Fibroblast of mammary gland (primary cell): ENCODE measurements around the gene BLNK.

Experiments
- DNase-seq: peaks from one replicate; pipeline ENCODE4 v3.0.0-alpha.2; 2010; ENCODE audit warnings: low read depth
- H3K4me3 ChIP-seq: 2 replicates; pipeline ENCODE4 v1.5.1; 2011; ENCODE audit warnings: low read depth, mild to moderate bottlenecking, low read length, moderate library complexity; ENCODE audit not compliant: control insufficient read depth
- CTCF ChIP-seq: conservative IDR thresholded peaks from 2 replicates; pipeline ENCODE4 v1.5.1; 2011; ENCODE audit warnings: low read depth, low read length, inconsistent platforms; ENCODE audit not compliant: control insufficient read depth, insufficient read depth

Gene BLNK

DNA sequence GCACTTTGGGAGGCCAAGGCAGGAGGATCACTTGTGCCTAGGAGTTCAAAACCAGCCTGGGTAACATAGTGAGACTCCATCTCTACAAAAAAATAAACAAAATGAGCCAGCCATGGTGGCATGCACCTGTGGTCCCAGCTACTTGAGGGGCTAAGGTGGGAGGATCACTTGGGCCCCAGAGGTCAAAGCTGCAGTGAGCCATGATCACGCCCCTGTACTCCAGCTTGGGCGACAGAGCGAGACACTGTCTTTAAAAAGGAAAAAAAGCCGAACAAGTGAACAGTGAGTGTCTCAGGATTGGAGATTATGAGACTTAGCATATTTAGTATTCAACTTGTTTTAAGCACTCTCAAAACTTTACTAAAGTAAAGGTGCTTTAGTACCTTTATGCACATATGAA is 28.1 kb downstream of the BLNK start:
- TF ChIP-seq CTCF, result no peak
- DNase-seq, result no peak
- no peak overlapping the region for H3K4me3 ChIP-seq

DNA sequence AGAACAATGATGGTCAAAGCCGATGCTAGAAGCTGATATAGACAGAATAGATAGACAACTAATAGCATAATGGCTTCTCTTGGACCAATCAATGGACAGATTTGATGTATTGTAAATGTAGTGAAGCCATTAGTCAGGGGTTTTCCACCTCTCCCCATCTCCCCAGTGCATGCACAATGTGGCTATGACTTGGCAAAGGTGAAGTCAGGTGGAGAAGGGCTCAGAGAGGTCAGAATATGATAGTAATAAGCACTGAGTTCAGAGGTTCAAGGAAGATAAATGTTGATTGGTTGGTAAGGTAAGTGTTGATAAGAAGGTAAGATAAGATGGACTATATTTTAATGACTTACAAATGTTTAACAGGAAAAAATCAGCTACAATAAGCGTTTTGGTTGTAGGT is 28.5 kb downstream of the BLNK start:
- no peak for DNase-seq
- no peak for TF ChIP-seq CTCF
- H3K4me3 ChIP-seq, result no peak overlapping the region

- no peak for DNase-seq
- no peak for TF ChIP-seq CTCF
- H3K4me3 ChIP-seq, result no peak overlapping the region
Measured at GRCh38 chr10:96238646-96239623, 32.4 kb downstream of the BLNK start.

- DNase-seq, result no peak
Measured at GRCh38 chr10:96236876-96237275, 34.5 kb downstream of the BLNK start.

DNA sequence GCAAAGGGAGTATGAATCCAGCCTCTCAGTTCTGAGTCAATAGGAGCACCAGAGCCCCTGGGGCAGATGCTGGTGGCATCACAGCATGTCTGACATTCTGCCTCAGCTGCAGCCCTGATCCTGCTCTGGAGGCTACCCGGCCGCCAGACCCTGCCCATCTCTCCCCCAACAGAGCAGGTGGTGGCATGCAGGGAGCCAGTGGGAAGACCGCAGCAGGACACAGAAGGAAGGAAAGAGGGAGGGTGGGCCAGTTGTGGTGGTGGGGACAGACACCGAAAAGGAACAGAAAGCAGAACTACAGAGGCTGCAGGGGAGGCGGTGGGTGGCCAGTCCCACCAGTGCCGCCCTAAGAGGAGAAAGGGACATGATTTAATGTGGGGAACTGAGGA is 35.3 kb downstream of the BLNK start:
- TF ChIP-seq CTCF, result no peak
- no peak overlapping the region for H3K4me3 ChIP-seq
- DNase-seq, result no peak

More at GRCh38 chr10:96236876-96237275, 34.5 kb downstream of the BLNK start:
- H3K4me3 ChIP-seq, result no peak overlapping the region
- TF ChIP-seq CTCF, result no peak

GRCh38 chr10:96235326-96236089 is 35.9 kb downstream of the BLNK start:
- TF ChIP-seq CTCF, result no peak
- no peak for DNase-seq
- H3K4me3 ChIP-seq, result no peak overlapping the region
